ENCODE results near the gene EME1.

- TF ChIP-seq CTCF (IDR thresholded peaks at IDR 0.05), result no peak
- no peak for TF ChIP-seq TAF1 (IDR thresholded peaks at IDR 0.05; ENCODE audit: borderline replicate concordance, low read depth, low read length)
- TF ChIP-seq ELF1 (IDR thresholded peaks at IDR 0.05), result no peak
- no peak for TF ChIP-seq FOXM1 (IDR thresholded peaks at IDR 0.05; ENCODE audit: low read depth)
- TF ChIP-seq SIN3A (IDR thresholded peaks at IDR 0.05; ENCODE audit: borderline replicate concordance, low read depth, low read length), result no peak
- TF ChIP-seq RCOR1 (IDR thresholded peaks at IDR 0.05; ENCODE audit: low read length), result no peak
- no peak for TF ChIP-seq PBX3 (IDR thresholded peaks at IDR 0.05)
- no peak for TF ChIP-seq POLR2AphosphoS5 (IDR thresholded peaks at IDR 0.05; ENCODE audit: low read depth, low read length)
- no peak for TF ChIP-seq JUND (IDR thresholded peaks at IDR 0.05)
- TF ChIP-seq MEF2A (IDR thresholded peaks at IDR 0.05; ENCODE audit: borderline replicate concordance, low read depth), result no peak
- TF ChIP-seq USF2 (IDR thresholded peaks at IDR 0.05; ENCODE audit: borderline replicate concordance, low read depth, low read length), result no peak
- no peak for TF ChIP-seq USF1 (IDR thresholded peaks at IDR 0.05; ENCODE audit: borderline replicate concordance, low read depth)
These were observed 47.1 kb upstream of the EME1 start for GRCh38 chr17:50325906-50326305.
